Middle frontal gyrus (tissue), 1 donor: Measurements from ENCODE around the gene C4orf51.

Experiments used
- DNase-seq: peaks from one replicate; pipeline ENCODE4 v3.0.0-alpha.2; 2015; ENCODE audit warnings: low spot score; ENCODE audit errors: extremely low spot score

Gene C4orf51

DNA sequence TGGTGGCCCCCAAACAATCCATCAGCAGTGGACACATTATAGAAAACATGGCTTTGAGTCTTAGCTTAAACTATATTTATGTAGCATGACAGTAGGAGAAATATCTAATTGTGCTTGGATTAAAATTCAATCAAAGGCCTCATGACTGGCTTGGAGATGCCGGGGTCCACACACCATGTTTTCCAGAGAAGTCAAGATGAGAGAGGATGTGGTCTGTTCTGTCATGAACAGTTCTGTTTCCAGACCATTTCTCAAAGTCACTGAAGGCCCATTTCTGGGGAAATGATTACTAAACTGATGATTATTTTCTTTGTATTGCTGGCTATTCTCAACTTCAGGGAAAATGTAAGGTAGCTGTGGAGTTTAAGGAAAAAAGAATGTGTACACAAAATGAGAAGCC lies 76.3 kb downstream of the C4orf51 start:
- DNase-seq = no peak

DNA sequence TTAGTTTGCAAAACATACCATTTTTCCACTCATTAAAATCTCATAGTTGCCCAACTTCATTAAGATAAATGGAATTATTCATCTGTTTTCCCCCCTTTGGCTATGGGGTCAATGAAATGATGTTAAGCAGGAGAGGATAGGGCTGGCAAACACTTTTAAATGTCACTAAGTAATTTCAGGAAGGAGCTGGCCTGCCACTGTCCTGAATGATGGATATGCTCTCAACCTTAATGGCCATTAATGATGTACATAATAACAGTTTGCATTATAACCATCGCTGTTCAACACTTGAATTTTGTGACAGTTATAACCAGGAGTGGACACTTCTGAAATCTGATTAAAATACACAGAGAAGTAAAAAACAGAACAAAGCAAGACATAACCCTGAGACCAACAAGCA lies 77.2 kb downstream of the C4orf51 start:
- no peak for DNase-seq

DNA sequence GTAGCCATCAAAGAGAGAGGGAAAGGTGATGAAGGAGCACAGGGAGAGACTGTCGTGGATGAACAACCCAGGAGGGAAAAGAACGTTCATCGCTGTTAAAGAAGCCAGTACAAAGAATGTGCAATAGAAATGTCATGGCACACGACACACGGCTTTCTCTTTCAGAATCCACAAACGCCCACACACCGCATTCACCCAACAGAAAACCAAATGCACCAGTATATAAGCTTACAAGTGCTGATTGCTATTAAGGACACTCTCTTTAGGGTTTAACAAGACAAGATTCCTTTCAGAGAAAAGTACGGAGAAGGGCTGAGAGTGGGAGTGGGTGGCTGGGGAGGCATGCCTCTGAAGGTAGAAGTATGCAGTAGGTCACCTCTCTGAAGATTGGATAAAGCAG lies 80.2 kb downstream of the C4orf51 start:
- no peak for DNase-seq

DNA sequence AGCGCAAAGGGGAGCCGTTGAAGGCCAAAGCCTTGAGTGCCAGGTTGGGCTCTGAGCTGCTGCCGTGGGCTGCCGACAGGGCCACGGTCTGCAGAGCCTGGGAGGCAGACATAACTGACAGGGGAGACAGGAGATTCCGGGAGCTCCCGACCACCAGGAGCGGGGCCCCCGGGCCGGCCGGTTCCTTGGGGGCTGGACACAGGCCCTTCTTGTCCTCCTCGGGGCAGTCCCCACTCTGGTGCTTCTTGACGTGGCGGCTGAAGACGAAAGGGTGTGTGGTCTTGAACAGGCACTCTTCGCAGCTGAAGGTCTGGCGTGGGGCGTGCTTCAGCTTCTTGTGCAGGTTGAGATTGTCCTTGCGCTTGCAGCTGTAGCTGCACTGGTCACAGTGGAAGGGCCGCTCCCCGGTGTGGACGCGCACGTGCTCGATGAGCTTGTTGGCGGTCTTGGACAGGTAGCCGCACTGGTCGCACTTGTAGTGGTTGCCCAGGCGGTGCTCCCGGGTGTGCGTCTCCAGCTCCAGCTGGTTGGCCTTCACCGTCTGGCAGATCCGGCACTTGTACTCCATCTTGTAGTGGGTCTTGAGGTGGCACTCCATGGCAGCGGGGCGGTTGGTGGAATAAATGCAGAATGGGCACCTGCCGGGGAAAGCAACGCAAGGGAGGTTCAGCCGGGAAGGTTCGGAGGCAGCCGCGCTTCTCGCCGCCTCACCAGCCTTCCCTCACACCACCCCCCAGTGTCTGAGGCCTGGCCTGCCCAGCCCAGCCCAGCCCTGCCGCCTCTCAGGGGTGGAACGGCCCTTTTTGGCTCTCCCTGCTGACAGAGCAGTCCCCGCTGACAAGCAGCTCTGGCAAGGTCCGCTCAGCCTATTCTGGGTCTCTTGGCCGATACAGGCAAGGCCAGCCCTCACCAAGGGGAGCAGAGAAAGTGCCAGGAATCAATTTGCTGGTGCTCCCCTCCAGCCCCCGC lies 81.3 kb downstream of the C4orf51 start:
- no peak for DNase-seq

DNA sequence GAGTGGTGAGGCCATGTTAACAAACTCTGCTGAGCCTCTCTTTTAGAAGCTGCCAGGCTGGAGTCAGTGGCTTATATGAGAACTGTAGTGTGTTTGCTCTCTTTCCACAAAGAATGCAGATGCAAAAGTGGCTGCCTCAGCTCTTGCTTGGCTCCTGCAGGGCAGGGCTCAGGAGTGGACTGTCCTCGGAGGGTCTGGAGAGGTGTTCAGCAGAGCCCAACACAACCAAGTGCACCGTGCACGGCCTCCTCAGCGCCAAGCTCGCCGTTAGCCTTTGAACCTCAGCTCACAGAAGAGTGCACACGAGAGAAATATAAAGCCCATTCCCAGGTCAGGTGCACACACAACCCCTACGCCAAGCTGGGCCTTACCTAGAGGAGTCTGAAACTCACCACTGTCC lies 82.8 kb downstream of the C4orf51 start:
- DNase-seq = no peak

DNA sequence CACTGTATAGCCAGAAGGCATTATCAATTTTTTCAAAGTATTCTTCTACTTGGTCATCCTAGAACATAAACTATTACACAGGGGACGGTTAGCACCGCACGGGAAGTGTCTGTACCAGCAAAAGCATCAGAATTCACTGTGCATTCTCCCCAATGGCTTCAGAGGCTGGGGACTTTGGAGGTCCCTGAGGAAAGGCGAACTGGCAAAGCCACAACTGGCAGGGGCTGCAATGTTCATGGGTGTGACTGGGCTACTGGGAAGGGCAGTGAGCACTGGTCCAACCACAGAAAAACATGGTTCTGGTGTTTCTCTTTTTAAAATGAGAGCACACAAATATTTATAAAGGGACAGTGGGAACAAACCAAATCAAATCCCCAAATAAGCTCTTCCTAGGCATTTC lies 83.5 kb downstream of the C4orf51 start:
- no peak for DNase-seq

DNA sequence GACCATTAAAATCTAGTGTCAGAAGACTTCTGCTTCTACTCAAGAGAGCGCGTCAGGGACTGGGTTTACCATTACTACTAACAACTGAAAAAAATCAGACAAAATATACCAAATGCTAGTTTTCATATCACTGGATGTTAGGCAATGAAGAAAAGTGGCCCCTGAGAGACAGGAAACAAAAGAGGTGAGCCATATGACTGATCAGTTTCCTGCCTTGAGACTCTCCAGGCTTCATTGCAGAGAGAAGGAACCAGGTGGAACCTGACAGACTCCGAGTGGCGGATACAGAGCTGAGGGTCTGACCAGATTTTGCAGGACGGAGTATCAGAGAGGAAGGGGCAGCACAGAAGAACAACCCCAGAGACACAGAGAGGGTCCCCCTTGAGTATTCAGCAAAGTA lies 86.3 kb downstream of the C4orf51 start:
- no peak for DNase-seq

DNA sequence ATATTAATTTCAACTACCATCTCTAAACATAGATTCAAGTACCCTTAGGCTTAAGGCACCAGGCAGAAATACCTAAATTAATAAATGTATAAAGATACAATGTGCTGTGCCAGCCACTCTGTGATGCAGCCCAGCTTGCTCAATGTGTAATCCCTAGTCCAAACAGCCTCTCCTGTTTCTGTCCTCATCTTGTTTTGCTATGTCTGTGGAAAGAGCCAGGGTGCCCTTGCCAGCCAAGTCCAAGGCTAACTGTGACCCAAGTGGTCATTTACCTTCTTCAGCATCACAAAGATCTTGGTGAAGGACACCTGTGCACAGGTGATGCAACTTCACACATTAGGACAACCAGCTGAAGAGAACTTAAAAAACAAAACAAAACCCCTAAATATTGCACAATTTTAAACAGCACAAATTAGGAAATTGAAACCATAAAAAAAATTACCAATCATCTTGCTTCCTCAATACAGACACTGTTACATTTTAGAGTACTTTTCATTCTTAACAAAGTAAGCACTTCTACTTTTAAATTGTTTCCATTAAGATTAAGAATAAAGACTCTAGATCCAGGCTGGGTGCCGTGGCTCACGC lies 89.6 kb downstream of the C4orf51 start:
- no peak for DNase-seq

DNA sequence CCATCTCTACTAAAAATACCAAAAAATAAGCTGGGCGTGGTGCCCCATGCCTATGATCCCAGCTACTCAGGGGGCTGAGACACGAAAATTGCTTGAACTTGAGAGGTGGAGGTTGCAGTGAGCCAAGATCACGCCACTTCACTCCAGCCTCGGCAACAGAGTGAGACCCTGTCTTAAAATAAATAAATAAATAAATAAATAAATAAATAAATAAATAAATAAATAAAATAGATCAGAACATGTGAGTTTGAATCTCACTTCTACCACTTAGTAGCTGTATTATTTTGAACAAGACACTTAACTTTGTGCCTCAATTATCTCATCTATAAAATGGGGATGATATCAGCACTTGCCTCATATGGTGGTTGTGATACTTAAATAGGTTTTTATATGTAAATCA lies 90.2 kb downstream of the C4orf51 start:
- DNase-seq = no peak

DNA sequence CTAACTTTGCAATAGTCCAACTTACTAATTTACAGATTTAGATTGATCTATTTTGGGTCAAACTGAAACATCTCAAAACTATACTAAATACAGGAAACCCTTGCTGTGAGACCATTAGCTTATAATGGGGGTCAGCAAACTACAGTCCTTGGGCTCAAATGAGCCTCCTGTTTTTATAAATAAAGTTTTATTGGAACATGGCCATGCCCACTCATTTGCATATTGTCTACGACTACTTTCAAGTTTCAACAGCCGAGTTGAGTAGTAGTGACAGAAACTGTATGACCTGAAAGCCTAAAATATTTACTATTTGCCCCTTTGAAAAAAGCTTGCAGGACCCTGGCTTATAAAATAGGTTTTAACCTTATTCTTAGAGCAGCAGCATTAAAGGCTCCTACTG lies 92.4 kb downstream of the C4orf51 start:
- no peak for DNase-seq

DNA sequence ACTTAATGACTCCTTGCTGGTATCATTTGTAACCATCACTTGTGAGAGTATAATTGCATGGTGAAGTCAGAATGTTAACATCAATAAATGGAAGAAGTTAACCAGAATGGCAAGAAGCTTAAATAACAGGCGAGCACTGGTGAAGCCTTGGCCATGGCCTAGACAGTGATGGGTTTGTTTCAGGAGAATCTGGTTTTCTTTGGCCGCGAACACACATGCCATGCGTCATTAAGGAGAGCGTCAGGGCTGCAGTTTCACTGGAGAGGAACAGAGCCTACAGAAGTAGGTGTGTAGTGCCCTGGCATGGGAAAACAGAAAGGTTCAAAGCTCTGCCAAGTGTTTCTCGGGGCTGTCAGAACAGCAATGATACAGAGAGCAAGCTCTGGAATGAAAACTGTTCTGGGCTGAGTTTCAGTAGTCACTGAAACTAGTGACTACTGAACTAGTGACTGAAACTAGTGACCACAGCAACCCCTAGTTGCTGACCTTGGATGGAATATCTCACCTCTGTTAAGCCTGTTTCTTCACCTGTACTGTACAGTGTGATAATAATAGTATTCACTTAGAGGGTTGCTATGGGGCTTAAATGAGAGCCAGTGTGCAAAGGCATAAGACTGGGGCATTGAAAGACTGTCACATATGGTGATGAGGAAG lies 93.8 kb downstream of the C4orf51 start:
- DNase-seq = no peak

DNA sequence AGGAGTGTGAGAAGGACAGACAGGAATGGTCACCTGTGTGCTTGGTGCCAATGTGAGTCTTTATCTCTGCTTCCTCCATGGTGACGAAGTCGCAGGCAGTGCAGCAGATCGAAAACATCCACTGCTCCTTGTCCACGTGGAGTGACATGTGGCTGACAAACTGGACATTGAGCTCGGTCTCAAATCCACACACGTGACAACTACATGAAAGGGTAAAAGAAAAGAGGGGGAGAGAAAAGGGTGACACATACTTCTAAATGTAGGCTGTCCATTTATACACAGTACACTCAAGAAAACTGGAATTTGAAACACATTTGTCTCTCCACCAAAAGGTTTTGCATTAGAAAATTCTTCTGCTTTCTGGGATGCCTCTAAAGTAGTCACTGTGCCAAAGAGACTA lies 94.5 kb downstream of the C4orf51 start:
- DNase-seq = no peak

DNA sequence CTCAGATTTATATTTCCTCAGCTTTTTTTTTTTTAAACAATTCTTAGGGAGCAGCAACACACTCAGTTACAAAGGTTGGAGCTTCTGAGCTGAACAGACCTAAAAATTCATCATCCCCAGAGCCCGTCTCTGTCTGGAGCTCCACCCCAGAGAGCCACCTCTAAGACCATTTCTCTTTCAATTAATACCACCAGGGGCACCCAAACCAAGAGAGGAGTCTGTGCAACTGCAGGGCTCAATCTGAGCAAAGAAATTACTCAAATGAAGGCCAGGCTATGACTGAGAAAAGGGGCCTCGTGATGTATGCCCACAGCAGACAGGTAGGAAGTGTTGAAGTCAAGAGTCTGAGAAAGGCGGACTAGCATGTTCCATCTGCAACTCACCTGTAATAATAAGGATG lies 95.5 kb downstream of the C4orf51 start:
- no peak for DNase-seq

DNA sequence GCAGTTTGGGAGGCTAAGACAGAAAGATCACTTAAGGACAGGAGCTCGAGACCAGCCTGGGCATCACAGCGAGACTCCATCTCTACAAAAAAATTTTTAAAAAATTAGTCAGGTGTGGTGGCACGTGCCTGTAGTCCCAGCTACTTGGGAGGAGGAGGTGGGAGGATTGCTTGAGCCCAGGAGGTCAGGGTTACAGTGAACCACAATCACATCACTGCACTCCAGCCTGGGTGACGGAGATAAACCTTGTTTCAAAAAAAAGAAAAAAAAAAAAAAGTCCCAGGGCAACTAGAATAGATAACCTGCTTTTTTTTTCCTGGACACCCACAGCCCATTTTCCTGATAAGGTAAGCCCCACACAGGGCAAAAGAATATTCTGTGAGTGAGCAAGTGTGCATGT lies 96.3 kb downstream of the C4orf51 start:
- no peak for DNase-seq

DNA sequence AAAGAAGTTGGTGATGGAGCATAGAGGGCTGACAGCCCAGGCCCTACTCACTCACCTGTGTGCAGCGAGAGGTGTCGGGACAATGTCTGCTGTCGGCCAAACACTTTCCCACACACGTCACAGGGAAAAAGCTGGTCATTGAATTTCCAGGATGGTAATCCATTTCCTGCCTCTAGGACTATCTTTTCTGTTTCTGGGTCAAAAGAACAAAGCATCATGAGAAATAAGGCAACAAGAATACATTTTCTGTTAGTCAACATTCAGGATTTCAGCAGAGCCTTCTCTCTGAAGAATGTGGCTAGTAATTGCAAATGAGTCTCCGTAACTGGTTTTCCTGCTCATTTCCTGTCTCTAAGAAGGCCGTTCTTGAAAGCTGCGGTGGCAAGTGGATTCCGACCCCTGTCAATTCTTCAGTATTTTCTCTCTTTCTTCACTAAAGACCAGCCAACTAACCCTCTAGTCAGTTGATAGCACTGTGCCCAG lies 99.4 kb downstream of the C4orf51 start:
- no peak for DNase-seq

DNA sequence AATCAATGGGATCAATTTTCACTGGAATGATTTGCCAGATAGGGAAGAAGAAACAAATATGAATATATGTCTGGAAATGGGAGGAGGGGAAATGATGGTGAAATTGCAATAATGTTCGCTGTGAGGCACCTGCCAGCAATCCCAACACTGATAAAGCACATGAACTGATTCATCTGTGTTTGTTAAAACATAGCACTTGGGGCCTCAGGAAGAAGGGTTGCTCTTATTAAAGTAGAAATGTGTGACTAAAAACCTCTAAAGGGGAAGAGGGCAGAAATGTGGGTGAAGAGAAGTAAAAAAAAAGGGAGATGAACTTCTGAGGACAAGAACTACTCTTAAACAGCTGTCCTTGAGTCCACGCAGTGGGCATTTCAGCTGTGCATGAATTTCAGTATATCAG lies 101.4 kb downstream of the C4orf51 start:
- no peak for DNase-seq
